HepG2 (cell line): ENCODE data around the gene VWA1. TPM values are rescaled to one million over a fixed set of nuclear protein-coding genes. Genes with fewer than 3 reads are reported as not detected.

Experiments used
- AKAP8 ChIP-seq: sonication (generic); formaldehyde crosslinking; IDR thresholded peaks from 2 replicates; pipeline ENCODE4 v1.5.1; 2020; ENCODE audit warnings: mild to moderate bottlenecking, missing genetic modification reagents
- ATF7 ChIP-seq, 2 experiments: fragments of 450-650 bp in 1 of 2; sonication (generic) in 1 of 2; formaldehyde crosslinking in 1 of 2; IDR thresholded peaks; 2 replicates each; pipeline versions ENCODE4 v1.4.0 to v1.6.1; 2016 to 2020; ENCODE audit warnings: antibody characterized with exemption in 1 of 2, mild to moderate bottlenecking in 1 of 2, missing genetic modification reagents in 1 of 2
- CCAR2 ChIP-seq: fragments of 200-400 bp; formaldehyde crosslinking; optimal IDR thresholded peaks from 2 replicates; pipeline ENCODE3; 2018; ENCODE audit warnings: low read depth, mild to moderate bottlenecking, low read length, moderate library complexity
- CHCHD3 ChIP-seq: sonication (generic); formaldehyde crosslinking; IDR thresholded peaks from 2 replicates; pipeline ENCODE4 v1.8.0; 2022; ENCODE audit warnings: mild to moderate bottlenecking, missing genetic modification reagents, moderate library complexity
- ETV6 ChIP-seq: sonication (generic); formaldehyde crosslinking; conservative IDR thresholded peaks from 2 replicates; pipeline ENCODE4 v1.4.0; 2020; ENCODE audit warnings: missing genetic modification reagents
- GPN1 ChIP-seq: sonication (generic); formaldehyde crosslinking; IDR thresholded peaks from 2 replicates; pipeline ENCODE4 v1.5.1; 2020; ENCODE audit warnings: missing genetic modification reagents, borderline replicate concordance
- HNRNPK ChIP-seq: fragments of 200-400 bp; formaldehyde crosslinking; IDR thresholded peaks from 2 replicates; pipeline ENCODE4 v1.6.1; 2018; ENCODE audit warnings: low read length, low read depth, moderate library complexity, mild to moderate bottlenecking; ENCODE audit not compliant: poor library complexity, severe bottlenecking
- IKZF4 ChIP-seq: sonication (generic); formaldehyde crosslinking; IDR thresholded peaks from 2 replicates; pipeline ENCODE4 v1.5.1; 2020; ENCODE audit warnings: borderline replicate concordance, mild to moderate bottlenecking, low read depth, missing genetic modification reagents; ENCODE audit errors: not compliant biosample characterization
- ISL2 ChIP-seq: sonication (generic); formaldehyde crosslinking; IDR thresholded peaks from 2 replicates; pipeline ENCODE4 v1.5.0; 2020; ENCODE audit warnings: missing genetic modification reagents
- ISX ChIP-seq: sonication (generic); formaldehyde crosslinking; conservative IDR thresholded peaks from 2 replicates; pipeline ENCODE4 v1.5.0; 2020; ENCODE audit warnings: missing genetic modification reagents
- KDM3A ChIP-seq: IDR thresholded peaks from 2 replicates; pipeline ENCODE4 v1.6.1; 2018; ENCODE audit warnings: low read depth, missing compliant biosample characterization
- KDM4B ChIP-seq: sonication (generic); formaldehyde crosslinking; IDR thresholded peaks from 2 replicates; pipeline ENCODE4 v1.4.0; 2020; ENCODE audit warnings: missing genetic modification reagents
- NFKBIZ ChIP-seq: IDR thresholded peaks from 2 replicates; pipeline ENCODE4 v1.6.1; 2018; ENCODE audit warnings: missing genetic modification reagents, missing compliant biosample characterization
- NFYC ChIP-seq: IDR thresholded peaks from 2 replicates; pipeline ENCODE4 v1.6.1; 2016; ENCODE audit warnings: missing genetic modification reagents, missing compliant biosample characterization
- PRMT3 ChIP-seq: sonication (generic); formaldehyde crosslinking; IDR thresholded peaks from 2 replicates; pipeline ENCODE4 v1.8.1; 2022; ENCODE audit warnings: low read depth, mild to moderate bottlenecking, moderate library complexity, missing genetic modification reagents, borderline replicate concordance
- SIN3B ChIP-seq: fragments of 150-350 bp; IDR thresholded peaks from 2 replicates; pipeline ENCODE4 v1.6.1; 2014; ENCODE audit warnings: low read length
- SMARCC2 ChIP-seq: fragments of 450-650 bp; IDR thresholded peaks from 2 replicates; pipeline ENCODE4 v1.6.1; 2017; ENCODE audit warnings: antibody characterized with exemption, mild to moderate bottlenecking
- TAF1 ChIP-seq: sonication (generic); formaldehyde crosslinking; IDR thresholded peaks from 2 replicates; pipeline ENCODE4 v1.4.0; 2020; ENCODE audit warnings: missing genetic modification reagents
- ZBTB21 ChIP-seq: sonication (generic); formaldehyde crosslinking; IDR thresholded peaks from 2 replicates; pipeline ENCODE4 v1.4.0; 2020; ENCODE audit warnings: missing genetic modification reagents
- ZFX ChIP-seq: sonication (generic); formaldehyde crosslinking; IDR thresholded peaks from 2 replicates; pipeline ENCODE4 v1.4.0; 2020; ENCODE audit warnings: mild to moderate bottlenecking, low read depth, missing genetic modification reagents, moderate library complexity
- ZNF136 ChIP-seq: sonication (generic); formaldehyde crosslinking; IDR thresholded peaks from 2 replicates; pipeline ENCODE4 v1.8.1; 2022; ENCODE audit warnings: low read depth, mild to moderate bottlenecking, moderate library complexity, missing genetic modification reagents
- ZNF17 ChIP-seq: sonication (generic); formaldehyde crosslinking; IDR thresholded peaks from 2 replicates; pipeline ENCODE4 v1.5.0; 2020; ENCODE audit warnings: mild to moderate bottlenecking, missing genetic modification reagents
- ZNF281 ChIP-seq: sonication (generic); formaldehyde crosslinking; IDR thresholded peaks from 2 replicates; pipeline ENCODE4 v1.4.0; 2020; ENCODE audit warnings: missing genetic modification reagents, borderline replicate concordance
- ZNF563 ChIP-seq: sonication (generic); formaldehyde crosslinking; IDR thresholded peaks from 2 replicates; pipeline ENCODE4 v1.8.0; 2022; ENCODE audit warnings: mild to moderate bottlenecking, moderate library complexity, missing genetic modification reagents
- ZNF576 ChIP-seq: sonication (generic); formaldehyde crosslinking; IDR thresholded peaks from 2 replicates; pipeline ENCODE4 v1.4.0; 2020; ENCODE audit warnings: mild to moderate bottlenecking, missing genetic modification reagents
- ZNF619 ChIP-seq: sonication (generic); formaldehyde crosslinking; IDR thresholded peaks from 2 replicates; pipeline ENCODE4 v1.4.0; 2020; ENCODE audit warnings: mild to moderate bottlenecking, missing genetic modification reagents
- ZNF761 ChIP-seq: sonication (generic); formaldehyde crosslinking; conservative IDR thresholded peaks from 2 replicates; pipeline ENCODE4 v1.4.0; 2020; ENCODE audit warnings: mild to moderate bottlenecking, missing genetic modification reagents
- ZNF839 ChIP-seq: sonication (generic); formaldehyde crosslinking; IDR thresholded peaks from 2 replicates; pipeline ENCODE4 v1.4.0; 2020; ENCODE audit warnings: missing genetic modification reagents, mild to moderate bottlenecking, borderline replicate concordance
- polyA plus RNA-seq, 8 experiments: library from polyadenylated mRNA; depleted of rRNA in 3 of 8; stranded (reverse) in 7 of 8; unstranded in 1 of 8; fragments of >200 nt; fragmentation: Illumina TruSeq in 4 of 8; extraction: Trizol in 4 of 8; gene quantifications; 2 replicates each; pipeline versions ENCODE4 v1.2.1 to v1.2.3, GENCODE V29; 2011 to 2016; ENCODE audit warnings: low read depth in 4 of 8, missing spikeins in 1 of 8, mixed read lengths in 1 of 8; ENCODE audit not compliant: insufficient read depth in 1 of 8
- total RNA-seq, 5 experiments: library from RNA; depleted of rRNA; stranded (reverse); fragments of >200 nt; fragmentation: Illumina TruSeq; extraction: Trizol; gene quantifications; 2 replicates each; pipeline ENCODE4 v1.2.3, GENCODE V29; 2016; ENCODE audit warnings: low read depth in 1 of 5

Gene VWA1
- total and polyA plus RNA-seq, 2 of the 13 experiments (the other 11 are each of a cell fraction or from before 2014, with no cell fraction given), result 40.9 to 57.5 TPM

GRCh38 chr1:1421147-1421906 is 14.2 kb upstream of the VWA1 start, which contains the start of gene ANKRD65 (continued):
- TF ChIP-seq CHCHD3 (CRISPR knock-in tag), result no peak
- TF ChIP-seq NFKBIZ (CRISPR knock-in tag), result no peak
- TF ChIP-seq ZNF563 (CRISPR knock-in tag), result peak; percentile 63; the same call in 1 of the 2 replicates
- TF ChIP-seq ZBTB21 (CRISPR knock-in tag), result no peak
- TF ChIP-seq ISL2, result peak; percentile 24; the same call in 1 of the 2 replicates
- no peak for TF ChIP-seq CCAR2
- TF ChIP-seq ZNF761 (CRISPR knock-in tag), result peak; percentile 82; the same call in 1 of the 2 replicates
- no peak for TF ChIP-seq GPN1 (CRISPR knock-in tag)
- TF ChIP-seq SMARCC2, result no peak
- no peak for TF ChIP-seq SIN3B
- no peak for TF ChIP-seq ZNF281 (CRISPR knock-in tag)
- no peak for TF ChIP-seq ATF7 (IDR thresholded peaks at IDR 0.05)
- no peak for TF ChIP-seq ATF7 (CRISPR knock-in tag; IDR thresholded peaks at IDR 0.05)
- TF ChIP-seq ZNF576 (CRISPR knock-in tag), result no peak
- TF ChIP-seq IKZF4, result no peak
- no peak for TF ChIP-seq ETV6 (CRISPR knock-in tag)
- no peak for TF ChIP-seq ZNF839 (CRISPR knock-in tag)
- TF ChIP-seq TAF1 (CRISPR knock-in tag), result peak; percentile 74; the same call in 1 of the 2 replicates
- no peak for TF ChIP-seq NFYC (CRISPR knock-in tag)
- no peak for TF ChIP-seq ZNF619
- no peak for TF ChIP-seq HNRNPK
- no peak for TF ChIP-seq ZNF17 (CRISPR knock-in tag)
- no peak for TF ChIP-seq ZNF136 (CRISPR knock-in tag)
- TF ChIP-seq KDM4B (CRISPR knock-in tag), result no peak
- no peak for TF ChIP-seq PRMT3 (CRISPR knock-in tag)
- 0 out of 2 replicates have a peak, but pooled peaks have one; percentile 35 for TF ChIP-seq AKAP8 (CRISPR knock-in tag)
- TF ChIP-seq ISX, result no peak
- TF ChIP-seq ZFX (CRISPR knock-in tag), result peak; percentile 93
- TF ChIP-seq KDM3A (CRISPR knock-in tag), result no peak
